NCI-H748 treated with DMSO at 0.1 percent for 48 hours (cell line): ENCODE results near the gene FREM1.

Source experiments
- DNase-seq: peaks from one replicate; lab custom pipeline; 2025; lab: John Stamatoyannopoulos, UW

The FREM1 gene

DNA sequence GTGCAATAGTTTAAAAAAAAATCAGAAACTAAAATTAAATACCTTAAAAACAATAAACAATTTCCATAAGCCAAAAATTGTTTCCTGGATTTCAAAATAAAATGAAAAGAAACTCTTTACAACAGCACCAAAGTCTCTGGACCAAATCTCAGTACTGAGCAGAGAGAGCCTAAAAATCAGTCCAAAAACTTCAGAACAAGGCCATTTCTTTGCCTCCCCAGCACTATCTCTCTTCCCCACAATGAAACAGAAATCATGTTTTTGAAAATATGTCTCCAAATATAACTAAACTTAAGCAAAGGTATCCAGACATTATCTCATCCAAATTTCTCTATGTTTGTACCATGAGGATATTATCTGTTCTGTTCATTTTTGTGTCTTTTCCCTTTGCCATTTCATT lies 1.0 kb downstream of the FREM1 start:
- no peak for DNase-seq

DNA sequence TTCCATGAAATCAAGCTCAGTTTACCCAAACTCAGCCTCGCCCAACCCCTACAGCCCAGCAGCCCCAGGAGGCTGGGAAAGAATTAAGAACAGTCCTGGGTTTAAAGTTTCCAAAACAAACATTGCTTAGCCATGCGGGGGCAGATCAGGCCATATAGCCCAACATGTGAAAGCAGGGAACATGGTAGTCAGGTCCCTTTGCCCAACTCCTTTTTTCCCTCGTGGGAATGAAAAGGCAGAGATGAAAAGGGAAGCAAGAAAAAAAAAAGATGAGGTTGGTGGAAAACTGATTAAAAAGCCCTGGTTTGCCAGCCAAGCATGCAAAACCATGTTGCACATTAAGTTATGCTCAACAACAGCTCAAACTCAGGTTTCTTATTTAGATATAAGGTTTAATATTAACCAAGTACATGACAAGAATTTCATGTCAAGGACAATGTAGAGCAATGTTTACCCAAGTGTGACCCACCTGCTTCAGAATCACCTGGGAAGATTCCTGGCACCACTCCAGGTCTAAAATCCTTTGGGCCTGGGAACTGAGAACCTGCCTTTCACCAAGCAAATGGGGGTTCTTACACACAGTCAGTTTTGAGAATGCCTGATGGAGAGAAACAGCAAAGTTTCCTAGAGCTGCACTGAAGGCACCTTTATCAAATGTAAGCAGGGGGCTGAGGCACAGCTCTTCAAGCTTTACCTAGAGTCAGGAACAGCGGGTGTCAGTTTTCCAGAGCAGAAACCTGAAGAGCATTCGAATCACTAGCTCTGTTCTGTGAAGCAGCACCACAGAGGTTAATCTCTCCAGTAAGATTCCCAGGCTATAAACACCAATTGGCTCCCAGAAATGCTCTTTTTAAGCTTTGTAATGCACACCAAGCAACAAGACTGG lies 1.7 kb downstream of the FREM1 start:
- peak; percentile 40 for DNase-seq

DNA sequence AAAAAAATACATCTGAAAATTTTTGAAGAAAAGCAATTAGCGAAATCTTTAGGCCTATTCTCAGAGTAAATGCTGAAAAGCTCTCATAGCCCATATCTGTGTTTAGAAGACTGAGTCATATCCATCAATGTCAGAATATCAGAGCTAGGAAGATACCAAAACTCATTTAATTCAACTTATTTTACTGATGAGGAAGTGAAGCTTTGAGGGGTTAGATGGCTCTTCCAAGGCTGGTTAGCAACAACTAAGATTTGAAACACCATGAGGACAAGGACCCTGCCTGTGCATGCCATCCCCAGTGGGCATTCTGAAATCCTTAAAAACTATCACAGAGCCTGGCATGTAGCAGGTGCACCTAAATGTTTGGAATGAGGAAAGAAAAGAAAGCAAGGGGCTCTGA lies 2.5 kb downstream of the FREM1 start:
- DNase-seq: no peak

DNA sequence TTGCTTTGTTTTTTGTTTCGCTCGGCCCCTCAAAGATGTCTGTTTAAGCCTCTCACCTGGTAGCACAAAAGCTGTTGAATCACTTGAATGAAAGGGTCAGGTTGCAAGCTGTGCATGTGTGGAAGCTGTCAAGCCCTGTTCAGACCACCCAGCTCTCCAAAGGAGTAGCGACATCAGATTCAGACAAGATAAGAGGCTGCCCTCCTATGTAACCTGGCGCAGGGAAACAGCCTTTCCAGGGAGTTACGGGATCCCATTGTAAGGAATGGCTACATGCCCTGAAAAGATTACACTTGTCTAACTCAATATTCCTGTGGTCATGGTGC lies 2.9 kb downstream of the FREM1 start:
- peak; percentile 32 for DNase-seq

DNA sequence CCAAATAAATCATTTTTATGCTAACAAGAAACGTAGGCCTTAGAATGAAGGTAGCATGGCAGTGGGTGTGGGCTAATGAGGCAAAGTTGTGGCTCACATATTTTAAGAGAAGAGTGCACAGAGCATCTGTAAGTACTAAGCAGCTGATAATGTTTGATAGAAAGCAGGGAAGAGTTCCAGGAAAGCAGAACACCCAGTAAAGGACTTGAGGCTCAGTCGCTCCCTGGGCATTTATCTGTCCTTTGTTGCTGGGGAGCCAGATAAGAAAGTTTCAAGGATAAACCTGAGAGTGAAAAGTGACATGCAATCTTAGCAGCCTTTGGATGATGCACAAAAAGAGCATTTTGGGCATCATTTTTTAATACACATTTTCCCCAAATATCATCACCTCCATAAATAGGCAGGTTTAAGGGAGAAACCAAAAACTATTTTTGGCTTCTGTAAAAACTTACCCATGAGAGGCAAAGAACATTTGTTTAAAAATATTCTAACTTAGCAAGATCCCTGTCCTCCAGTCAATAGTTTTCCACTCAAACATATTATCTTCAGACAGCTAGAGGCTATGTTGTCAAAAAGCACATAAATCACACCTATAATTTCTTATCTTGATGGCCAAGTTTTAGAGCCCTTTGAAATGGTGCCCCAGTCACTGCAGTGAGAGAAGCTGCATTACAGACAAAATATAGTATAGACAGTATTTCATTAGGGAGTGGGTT lies 3.4 kb downstream of the FREM1 start:
- no peak for DNase-seq

DNA sequence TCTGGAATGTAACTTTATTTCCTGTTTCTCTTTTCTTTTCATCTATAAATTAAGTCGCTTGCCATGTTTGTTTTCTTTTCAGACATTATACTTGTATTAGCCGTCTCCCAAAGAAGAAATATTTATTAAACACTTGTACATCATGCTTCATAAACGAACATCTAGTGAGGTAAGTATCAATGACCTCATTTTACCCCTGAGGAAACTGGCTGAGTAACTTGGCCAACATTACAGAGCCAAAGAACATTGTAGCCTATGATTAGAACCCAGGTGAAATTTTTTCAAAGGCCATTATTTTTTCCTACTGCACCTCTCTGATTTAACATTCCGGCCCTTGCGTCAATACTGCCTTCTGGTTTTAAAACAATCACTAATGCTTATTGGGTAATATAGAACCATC lies 4.2 kb downstream of the FREM1 start:
- DNase-seq: no peak

DNA sequence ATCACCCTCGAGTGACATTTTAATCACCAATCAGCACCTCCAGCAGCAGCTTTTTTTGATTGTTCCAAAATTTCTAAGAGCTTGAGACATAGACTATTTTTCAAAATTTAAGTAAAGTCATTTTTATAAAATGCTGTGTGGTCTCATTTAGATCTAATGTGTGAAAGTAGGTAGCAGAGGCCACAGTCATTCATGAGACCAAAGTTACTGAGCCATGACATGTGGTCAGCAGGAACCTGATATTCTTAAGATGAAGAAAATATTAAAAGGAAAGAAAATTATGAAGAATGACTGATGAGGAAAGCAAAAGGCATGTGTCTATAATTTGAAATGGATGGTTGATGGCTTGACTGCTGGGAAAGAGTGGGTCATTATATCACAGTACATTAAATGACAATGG lies 7.2 kb downstream of the FREM1 start:
- DNase-seq: no peak

DNA sequence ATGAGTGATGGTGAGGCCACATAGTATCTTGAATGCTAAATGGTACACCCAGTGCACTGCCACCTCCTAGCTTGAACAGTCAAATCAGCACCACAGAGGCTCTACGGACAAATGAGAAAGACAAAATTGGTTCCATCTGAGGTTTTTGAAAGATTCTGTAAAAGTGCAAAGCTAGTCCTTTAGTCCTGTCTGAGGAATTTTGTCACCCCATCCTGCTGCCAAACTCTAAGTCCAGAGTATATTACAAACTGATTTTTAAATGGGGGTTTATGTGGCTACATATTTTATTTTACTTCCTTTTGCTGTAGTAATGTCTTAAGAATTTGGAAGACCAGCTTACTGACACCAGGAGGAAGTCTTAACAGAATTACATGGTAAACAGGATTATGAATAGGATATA lies 7.7 kb downstream of the FREM1 start:
- no peak for DNase-seq

DNA sequence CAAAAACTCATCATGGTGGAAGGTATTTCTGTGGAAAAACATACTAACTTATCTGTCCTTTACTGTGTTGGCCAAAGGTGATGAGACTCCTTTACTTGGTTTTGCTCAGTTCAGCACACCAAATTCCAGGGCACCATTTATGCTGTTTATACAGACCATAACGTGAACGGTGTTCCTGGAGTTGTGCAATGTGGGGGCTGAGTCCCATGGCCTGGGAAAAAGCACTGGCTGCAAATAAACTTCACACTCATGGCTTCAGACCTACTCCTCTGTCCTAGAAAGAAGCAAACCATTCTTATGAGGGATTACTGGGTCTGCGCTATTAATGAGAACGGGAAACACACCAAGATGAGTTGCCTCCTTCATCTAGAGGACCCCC lies 10.4 kb downstream of the FREM1 start:
- no peak for DNase-seq

DNA sequence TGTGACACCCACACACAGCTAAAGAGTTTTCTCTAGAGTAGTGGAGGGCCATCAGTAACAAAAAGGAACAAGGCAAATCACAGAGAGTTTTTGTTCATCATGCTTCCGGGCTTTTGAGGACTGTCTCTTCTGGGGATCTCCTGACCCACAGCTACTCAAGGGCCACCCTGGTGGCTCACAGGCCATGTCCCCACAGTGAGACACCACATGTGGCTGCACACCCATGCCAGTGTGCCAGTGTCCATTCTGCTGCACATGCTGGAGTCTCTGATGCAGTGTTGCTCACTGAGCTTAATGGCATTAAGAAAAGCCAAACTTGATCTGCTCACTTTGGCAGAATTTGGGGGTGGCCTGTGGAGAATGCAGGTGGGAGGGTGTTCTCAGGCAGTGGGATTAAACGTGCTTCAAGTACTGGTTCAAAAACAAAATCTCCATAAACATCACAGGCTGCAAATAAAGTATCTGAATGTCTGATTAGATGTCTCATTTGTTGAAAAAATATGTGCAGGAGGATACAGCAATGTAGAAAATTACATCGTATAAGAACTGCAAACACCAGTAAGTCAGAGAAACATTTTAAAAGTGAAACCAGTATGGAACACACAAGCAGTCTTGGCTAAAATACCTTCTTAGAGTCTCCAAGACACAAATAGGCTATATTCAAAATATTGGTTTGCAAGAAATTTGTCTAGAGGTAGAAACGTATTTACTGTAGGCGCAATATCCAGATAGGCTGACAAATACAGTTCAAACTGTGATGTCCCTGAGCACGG lies 11.0 kb downstream of the FREM1 start:
- no peak for DNase-seq

DNA sequence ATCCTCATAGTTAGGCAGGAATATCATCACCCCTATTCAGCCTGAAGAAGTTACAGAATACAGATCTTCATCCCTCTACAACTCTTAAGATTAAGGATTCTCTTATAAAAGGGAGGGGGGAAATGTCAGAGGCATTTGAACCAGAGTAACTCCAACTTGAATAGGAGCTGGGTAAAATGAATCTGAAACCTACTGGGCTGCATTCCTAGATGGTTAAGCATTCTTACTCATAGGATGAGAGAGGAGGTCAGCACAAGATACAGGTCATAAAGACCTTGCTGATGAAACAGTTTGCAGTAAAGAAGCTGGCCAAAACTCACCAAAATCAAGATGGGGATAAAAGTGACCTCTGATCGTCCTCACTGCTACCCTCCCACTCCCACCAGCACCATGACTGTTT lies 14.4 kb downstream of the FREM1 start:
- DNase-seq: no peak

DNA sequence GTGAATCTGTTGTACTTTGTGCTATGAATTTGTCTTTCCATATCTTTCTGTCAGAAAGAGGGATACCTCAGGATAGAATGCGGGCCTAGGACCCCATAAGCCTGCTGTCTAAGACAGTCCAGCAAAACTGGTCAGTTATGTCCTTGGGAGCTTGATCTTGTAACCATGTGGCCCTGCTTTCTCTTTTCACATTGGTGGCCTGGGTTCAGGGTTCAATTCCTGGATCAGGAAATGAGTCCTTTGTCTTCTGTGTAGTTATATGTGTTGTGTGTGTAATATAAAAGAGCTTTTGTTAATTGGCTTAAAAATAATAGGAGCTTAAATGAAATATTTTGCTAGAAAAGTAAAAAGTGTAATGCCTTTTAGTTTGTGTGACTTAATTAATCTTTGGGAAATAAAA lies 16.9 kb downstream of the FREM1 start:
- no peak for DNase-seq

DNA sequence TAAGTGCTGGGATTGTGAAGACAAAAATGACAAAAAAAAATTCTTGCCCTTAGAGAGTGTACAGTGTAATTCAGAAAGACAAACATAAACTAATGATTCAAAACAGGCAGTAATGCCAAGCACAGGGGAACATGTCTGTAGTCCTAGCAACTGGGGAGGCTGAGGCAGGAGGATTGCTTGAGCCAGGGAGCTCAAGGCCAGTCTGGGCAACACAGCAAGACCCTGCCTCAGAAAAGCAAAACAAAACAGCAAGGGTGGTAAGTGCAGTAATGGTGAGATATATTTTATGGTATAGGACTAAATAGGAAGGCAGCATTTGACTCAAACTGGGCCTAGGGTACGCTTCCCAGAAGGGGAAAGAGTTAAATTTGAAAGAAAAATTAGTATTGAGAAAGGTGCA lies 18.9 kb downstream of the FREM1 start:
- no peak for DNase-seq

DNA sequence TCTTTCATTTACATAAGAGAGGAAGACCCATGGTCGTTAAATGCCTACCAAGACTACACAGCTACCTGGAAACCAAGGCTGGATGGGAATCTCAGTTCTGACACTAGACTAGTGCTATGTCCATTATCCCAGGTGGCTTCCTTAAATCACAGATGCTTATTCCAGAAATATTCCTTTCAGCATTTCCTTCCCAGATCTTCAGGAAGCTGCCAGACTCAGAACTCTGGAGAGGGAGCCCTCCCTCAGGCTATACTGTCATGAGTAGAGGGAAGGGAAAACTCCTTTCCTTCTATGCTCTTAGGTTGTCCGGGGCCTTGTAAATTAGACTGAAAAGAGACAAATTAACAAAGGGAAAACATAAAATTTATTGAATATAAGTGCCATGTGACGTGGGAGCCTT lies 20.8 kb downstream of the FREM1 start:
- DNase-seq: no peak

DNA sequence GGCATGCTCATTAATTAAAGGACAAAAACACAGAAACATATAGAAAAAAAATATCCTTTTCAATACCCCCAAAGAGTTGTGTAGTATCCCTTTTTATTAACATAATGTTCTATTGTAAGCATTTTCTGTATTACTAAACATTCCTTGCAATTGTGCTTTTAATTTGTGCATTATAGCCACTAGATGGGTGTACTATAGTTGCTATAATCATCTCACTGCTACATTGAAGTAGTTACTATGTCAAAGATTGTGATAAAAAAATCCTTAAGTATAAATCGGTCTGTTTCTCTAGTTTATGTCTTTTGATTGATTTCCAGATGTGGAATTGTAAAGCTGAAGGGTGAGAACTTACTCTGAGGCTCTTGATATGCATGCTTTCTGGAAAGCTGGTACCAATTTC lies 21.4 kb downstream of the FREM1 start:
- no peak for DNase-seq

DNA sequence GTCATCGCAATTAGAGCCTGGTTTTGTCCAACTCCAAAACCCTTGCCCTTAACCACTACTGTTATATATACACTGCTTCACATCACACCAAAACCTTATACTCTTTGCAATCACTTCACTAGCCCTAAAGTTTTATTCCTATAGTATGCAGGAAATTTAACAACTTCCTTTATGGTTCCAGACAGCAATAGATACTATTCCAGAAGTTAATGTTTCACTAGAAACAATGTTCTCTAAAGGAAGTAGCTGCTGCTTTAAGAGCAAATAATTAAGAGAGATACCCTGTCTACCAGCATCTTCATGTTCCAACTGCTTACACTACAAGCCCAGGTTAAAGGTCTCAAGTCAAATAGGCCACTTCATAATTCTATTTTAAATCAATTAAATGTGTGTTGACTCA lies 22.0 kb downstream of the FREM1 start:
- no peak for DNase-seq

DNA sequence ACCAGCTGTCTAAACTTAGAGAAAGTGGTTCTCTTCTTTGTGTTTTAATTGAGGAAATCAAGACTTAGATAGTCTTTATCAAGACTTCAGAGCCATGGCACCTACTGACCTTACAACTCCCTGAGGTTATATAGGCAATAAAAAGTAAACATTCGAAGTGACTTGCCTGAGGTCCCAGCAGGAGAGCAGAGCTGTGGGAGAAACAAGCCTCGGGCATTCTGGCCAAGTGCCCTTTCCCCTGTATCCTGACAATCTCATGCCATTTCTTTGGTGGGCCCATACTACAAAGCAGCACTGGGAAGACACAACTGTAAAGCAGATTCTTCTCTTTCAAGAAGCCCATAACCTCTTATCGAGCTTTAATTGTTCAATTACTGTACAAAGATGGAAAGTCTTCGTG lies 23.1 kb downstream of the FREM1 start:
- DNase-seq: no peak

DNA sequence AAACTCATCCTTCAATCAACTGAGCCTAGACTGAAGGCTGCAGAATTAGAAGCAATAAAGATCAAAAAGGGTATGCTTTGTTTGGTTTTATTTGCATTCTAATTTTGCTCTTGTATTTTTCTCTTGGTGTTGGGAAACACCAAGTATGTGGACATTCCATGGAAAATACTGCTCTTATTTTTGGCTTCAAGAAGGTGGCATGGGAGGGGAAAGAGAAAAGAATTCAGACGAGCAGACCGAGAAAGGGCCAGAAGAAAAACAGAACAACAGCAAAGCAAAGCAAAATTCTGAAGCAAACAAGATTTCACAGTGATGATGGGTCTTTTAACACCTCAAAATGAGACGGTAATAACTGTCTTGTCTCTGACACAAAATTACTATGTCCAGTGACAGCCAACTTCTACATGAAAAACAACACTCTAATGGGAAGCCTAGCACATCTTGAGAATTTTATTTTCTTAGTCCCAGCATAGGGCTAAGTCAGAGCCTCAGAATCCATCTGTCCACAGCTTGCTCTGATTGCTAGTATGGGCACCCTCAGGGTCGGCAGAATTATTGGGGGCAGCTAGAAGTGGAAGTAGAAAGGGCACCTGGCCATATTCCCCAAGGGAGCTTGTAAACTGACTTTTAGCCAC lies 26.8 kb downstream of the FREM1 start:
- DNase-seq: no peak

DNA sequence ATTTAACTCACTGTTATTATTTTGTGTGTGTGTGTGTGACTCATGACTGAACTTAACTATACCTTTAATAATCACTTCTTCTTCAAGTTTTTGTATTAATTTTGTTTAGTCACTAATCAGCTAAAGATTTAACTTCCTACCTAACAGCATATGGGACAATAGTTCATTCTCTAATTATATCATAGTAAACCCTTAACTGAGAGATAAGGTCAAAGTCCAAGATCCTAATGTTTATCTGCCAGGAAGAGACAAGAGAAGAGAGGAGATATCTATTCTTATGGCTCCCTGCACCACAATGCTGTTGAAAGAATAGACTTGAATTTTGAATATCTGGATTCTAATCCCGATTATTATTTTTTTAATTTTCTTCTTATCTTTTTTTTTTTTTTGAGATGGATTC lies 28.1 kb downstream of the FREM1 start:
- no peak for DNase-seq

DNA sequence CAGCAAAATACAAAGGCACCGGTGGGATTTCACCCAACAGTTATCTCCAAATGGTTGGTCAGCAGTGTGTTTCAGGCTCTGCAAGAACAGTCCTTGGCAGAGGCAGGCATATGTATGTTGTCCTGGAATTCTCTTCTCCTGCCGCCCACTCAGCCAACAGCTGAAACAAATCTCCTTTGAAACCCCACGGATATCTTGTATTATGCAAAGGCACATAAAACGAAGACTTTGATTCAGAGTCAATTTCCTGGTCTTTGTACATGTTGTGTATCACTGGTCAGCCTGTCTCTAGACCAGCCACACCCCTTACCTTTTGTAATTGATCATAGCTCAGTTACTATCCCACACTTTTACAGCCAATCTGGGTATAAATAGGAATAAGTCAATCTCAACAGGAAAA lies 29.2 kb downstream of the FREM1 start:
- DNase-seq: no peak

DNA sequence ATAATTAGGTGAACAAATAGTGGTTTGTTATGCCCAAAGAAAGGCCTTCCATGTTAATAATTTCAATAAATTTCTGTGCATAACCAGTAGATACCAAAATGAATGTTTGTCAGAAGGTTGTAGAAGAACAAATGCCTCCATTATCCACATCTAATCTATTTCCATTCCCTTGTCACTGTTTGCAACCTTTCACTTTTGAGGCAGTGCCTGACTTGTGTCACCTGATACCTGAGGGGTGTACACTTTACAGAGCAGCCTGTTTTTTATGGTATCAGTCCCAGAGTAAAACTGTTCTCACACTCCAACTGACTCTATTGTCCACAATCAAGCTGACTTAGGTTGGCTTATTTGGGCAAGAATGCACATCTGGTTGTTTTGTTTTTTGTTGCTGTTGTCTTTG lies 40.1 kb downstream of the FREM1 start:
- no peak for DNase-seq

DNA sequence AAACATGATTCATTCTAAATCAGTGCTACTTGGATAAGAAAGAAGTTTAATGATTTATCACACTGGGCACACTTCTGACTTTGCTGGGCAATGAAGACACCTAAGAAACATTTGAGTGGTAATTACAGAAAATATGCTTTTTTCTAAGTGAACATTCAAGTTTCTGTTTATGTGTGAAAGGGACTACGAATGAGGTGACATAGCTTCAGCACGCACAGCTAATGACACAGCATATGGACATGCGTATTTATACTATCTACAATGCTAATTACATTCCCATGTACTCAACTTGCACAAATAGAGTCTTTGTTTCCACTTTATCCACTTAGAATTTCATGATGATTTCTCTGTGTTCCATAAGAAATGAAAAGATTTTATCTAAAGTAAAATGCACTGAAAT lies 40.6 kb downstream of the FREM1 start:
- no peak for DNase-seq
